HepG2 (cell line): ENCODE measurements around the gene BCL11B. TPM values are rescaled to one million over a fixed set of nuclear protein-coding genes. Genes with fewer than 3 reads are reported as not detected.
A peak's percentile ranks its signal among the peaks of the same experiment; 100 is the strongest.

Experiments
- CENPX ChIP-seq: sonication (generic); formaldehyde crosslinking; IDR thresholded peaks from 2 replicates; pipeline ENCODE4 v1.9.0; 2021; ENCODE audit warnings: mild to moderate bottlenecking, missing genetic modification reagents, moderate library complexity
- DBP ChIP-seq: sonication (generic); formaldehyde crosslinking; IDR thresholded peaks from 2 replicates; pipeline ENCODE4 v1.4.0; 2020; ENCODE audit warnings: missing genetic modification reagents; ENCODE audit errors: not compliant biosample characterization
- DMAP1 ChIP-seq: IDR thresholded peaks from 2 replicates; pipeline ENCODE4 v1.6.1; 2016
- EEA1 ChIP-seq: sonication (generic); formaldehyde crosslinking; IDR thresholded peaks from 2 replicates; pipeline ENCODE4 v1.5.1; 2020; ENCODE audit warnings: mild to moderate bottlenecking, missing genetic modification reagents, borderline replicate concordance
- GFI1 ChIP-seq: sonication (generic); formaldehyde crosslinking; IDR thresholded peaks from 2 replicates; pipeline ENCODE4 v1.5.0; 2020; ENCODE audit warnings: missing genetic modification reagents, mild to moderate bottlenecking, borderline replicate concordance
- GPBP1L1 ChIP-seq: sonication (generic); formaldehyde crosslinking; IDR thresholded peaks from 2 replicates; pipeline ENCODE4 v1.5.0; 2020; ENCODE audit warnings: mild to moderate bottlenecking, missing genetic modification reagents
- HES4 ChIP-seq: sonication (generic); formaldehyde crosslinking; IDR thresholded peaks from 2 replicates; pipeline ENCODE4 v1.9.0; 2021; ENCODE audit warnings: mild to moderate bottlenecking, missing genetic modification reagents, borderline replicate concordance
- HNRNPK ChIP-seq: fragments of 200-400 bp; formaldehyde crosslinking; IDR thresholded peaks from 2 replicates; pipeline ENCODE4 v1.6.1; 2018; ENCODE audit warnings: low read length, low read depth, moderate library complexity, mild to moderate bottlenecking; ENCODE audit not compliant: poor library complexity, severe bottlenecking
- HOXA3 ChIP-seq: sonication (generic); formaldehyde crosslinking; IDR thresholded peaks from 2 replicates; pipeline ENCODE4 v1.5.0; 2020; ENCODE audit warnings: missing genetic modification reagents
- KLF13 ChIP-seq: sonication (generic); formaldehyde crosslinking; IDR thresholded peaks from 2 replicates; pipeline ENCODE4 v1.4.0; 2020; ENCODE audit warnings: mild to moderate bottlenecking, missing genetic modification reagents
- LCORL ChIP-seq, 2 experiments: fragments of 450-650 bp in 1 of 2; sonication (generic) in 1 of 2; formaldehyde crosslinking in 1 of 2; IDR thresholded peaks; 2 replicates each; pipeline versions ENCODE4 v1.5.0 to v1.6.1; 2017 to 2020; ENCODE audit warnings: antibody characterized with exemption in 1 of 2, missing genetic modification reagents in 1 of 2
- MLLT10 ChIP-seq: sonication (generic); formaldehyde crosslinking; IDR thresholded peaks from 2 replicates; pipeline ENCODE4 v1.4.0; 2020; ENCODE audit warnings: missing genetic modification reagents
- NR2F2 ChIP-seq: IDR thresholded peaks from 2 replicates; pipeline ENCODE4 v1.6.1; 2012; ENCODE audit warnings: low read depth, inconsistent platforms, borderline replicate concordance
- POLR2A ChIP-seq, 2 experiments: IDR thresholded peaks; 2 replicates each; pipeline ENCODE4 v1.6.1; 2011; ENCODE audit warnings: low read depth in 2 of 2, low read length in 2 of 2, mild to moderate bottlenecking in 1 of 2, moderate library complexity in 1 of 2; ENCODE audit not compliant: insufficient read depth in 1 of 2
- SAFB2 ChIP-seq: sonication (generic); formaldehyde crosslinking; IDR thresholded peaks from 2 replicates; pipeline ENCODE4 v1.5.1; 2020; ENCODE audit warnings: missing genetic modification reagents, low read depth, mild to moderate bottlenecking, borderline replicate concordance
- SETDB1 ChIP-seq: sonication (generic); formaldehyde crosslinking; IDR thresholded peaks from 2 replicates; pipeline ENCODE4 v1.5.1; 2020; ENCODE audit warnings: missing genetic modification reagents, mild to moderate bottlenecking, borderline replicate concordance
- SOX13 ChIP-seq, 3 experiments: fragments of 450-650 bp in 1 of 3; sonication (generic) in 1 of 3; formaldehyde crosslinking in 1 of 3; IDR thresholded peaks in 2 of 3; conservative IDR thresholded peaks in 1 of 3; 2 replicates each; pipeline versions ENCODE4 v1.5.0 to v1.6.1; 2016 to 2020; ENCODE audit warnings: antibody characterized with exemption in 1 of 3, mild to moderate bottlenecking in 1 of 3, missing compliant biosample characterization in 1 of 3, missing genetic modification reagents in 1 of 3, moderate library complexity in 1 of 3
- TBL1XR1 ChIP-seq: fragments of 150-350 bp; IDR thresholded peaks from 2 replicates; pipeline ENCODE4 v1.6.1; 2014; ENCODE audit warnings: borderline replicate concordance, low read length; ENCODE audit not compliant: partially characterized antibody
- ZBTB42 ChIP-seq: sonication (generic); formaldehyde crosslinking; IDR thresholded peaks from 2 replicates; pipeline ENCODE4 v1.5.0; 2020; ENCODE audit warnings: mild to moderate bottlenecking, missing genetic modification reagents
- ZNF256 ChIP-seq: sonication (generic); formaldehyde crosslinking; conservative IDR thresholded peaks from 2 replicates; pipeline ENCODE4 v1.4.0; 2020; ENCODE audit warnings: missing genetic modification reagents
- ZNF678 ChIP-seq: sonication (generic); formaldehyde crosslinking; IDR thresholded peaks from 2 replicates; pipeline ENCODE4 v1.4.0; 2020; ENCODE audit warnings: mild to moderate bottlenecking, missing genetic modification reagents
- ZNF768 ChIP-seq: sonication (generic); formaldehyde crosslinking; IDR thresholded peaks from 2 replicates; pipeline ENCODE4 v1.4.0; 2020; ENCODE audit warnings: missing genetic modification reagents
- polyA plus RNA-seq, 8 experiments: library from polyadenylated mRNA; depleted of rRNA in 3 of 8; stranded (reverse) in 7 of 8; unstranded in 1 of 8; fragments of >200 nt; fragmentation: Illumina TruSeq in 4 of 8; extraction: Trizol in 4 of 8; gene quantifications; 2 replicates each; pipeline versions ENCODE4 v1.2.1 to v1.2.3, GENCODE V29; 2011 to 2016; ENCODE audit warnings: low read depth in 4 of 8, missing spikeins in 1 of 8, mixed read lengths in 1 of 8; ENCODE audit not compliant: insufficient read depth in 1 of 8
- total RNA-seq, 5 experiments: library from RNA; depleted of rRNA; stranded (reverse); fragments of >200 nt; fragmentation: Illumina TruSeq; extraction: Trizol; gene quantifications; 2 replicates each; pipeline ENCODE4 v1.2.3, GENCODE V29; 2016; ENCODE audit warnings: low read depth in 1 of 5
- TF ChIP-seq, protein P1 (sequence below): IDR thresholded peaks from 2 replicates; pipeline ENCODE4 v1.6.1; 2018; ENCODE audit warnings: missing genetic modification reagents
- TF ChIP-seq, protein P2 (sequence below): sonication (generic); formaldehyde crosslinking; IDR thresholded peaks from 2 replicates; pipeline ENCODE4 v1.4.0; 2020; ENCODE audit warnings: mild to moderate bottlenecking, missing genetic modification reagents

Gene BCL11B
- total and polyA plus RNA-seq, 2 of the 13 experiments (the other 11 are each of a cell fraction or from before 2014, with no cell fraction given): not detected

DNA sequence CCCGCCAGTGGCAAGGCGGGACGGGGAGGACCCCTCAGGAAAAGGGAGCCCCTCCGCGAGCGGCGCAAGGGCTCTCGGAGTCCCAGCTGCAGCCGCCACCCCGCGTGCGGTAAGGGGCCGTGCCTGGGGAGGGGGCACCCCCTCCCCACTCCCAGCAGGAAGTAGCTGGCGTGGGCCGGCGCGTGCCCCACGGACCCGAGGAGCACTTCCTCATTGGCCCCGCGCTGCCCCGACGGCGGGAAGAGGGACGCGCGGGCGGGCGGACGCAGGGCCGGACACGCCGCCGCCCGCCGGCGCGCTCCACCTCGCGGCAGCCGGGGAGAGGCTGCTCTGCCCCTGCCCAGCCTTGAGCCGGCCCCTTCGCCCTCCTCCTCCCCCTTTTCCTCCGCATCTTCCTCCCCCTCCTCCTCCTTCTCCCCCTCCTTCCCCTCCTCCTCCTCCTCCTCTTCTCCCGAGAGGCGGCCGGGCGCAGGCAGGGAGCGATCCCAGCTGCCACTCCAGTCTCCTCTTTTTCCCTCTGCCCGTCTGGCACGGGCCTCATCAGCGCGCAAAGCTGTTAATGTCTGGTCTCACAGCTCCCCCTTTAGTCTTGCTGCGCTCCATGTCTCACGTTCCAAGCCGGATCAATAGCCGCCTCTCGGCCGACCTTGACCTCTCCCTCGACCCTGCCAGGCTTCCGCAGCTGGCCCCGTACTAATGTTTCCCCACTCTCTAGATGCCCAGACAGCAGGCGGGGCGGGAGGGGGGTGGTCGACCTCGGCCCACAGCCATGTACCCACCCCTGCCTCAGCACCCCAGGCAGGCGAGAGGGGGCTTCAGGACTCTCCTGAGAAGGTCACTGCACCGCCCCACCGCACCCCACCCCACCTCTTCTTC lies 2.6 kb upstream of the BCL11B start (continued):
- TF ChIP-seq, protein P1, sequence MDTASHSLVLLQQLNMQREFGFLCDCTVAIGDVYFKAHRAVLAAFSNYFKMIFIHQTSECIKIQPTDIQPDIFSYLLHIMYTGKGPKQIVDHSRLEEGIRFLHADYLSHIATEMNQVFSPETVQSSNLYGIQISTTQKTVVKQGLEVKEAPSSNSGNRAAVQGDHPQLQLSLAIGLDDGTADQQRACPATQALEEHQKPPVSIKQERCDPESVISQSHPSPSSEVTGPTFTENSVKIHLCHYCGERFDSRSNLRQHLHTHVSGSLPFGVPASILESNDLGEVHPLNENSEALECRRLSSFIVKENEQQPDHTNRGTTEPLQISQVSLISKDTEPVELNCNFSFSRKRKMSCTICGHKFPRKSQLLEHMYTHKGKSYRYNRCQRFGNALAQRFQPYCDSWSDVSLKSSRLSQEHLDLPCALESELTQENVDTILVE: no peak
- TF ChIP-seq TBL1XR1 (no peak), SAFB2 (CRISPR knock-in tag) (no peak), GPBP1L1 (no peak), DBP (no peak), GFI1 (CRISPR knock-in tag) (peak; percentile 50; the same call in 1 of the 2 replicates), SOX13 (IDR thresholded peaks at IDR 0.05) (no peak), SOX13 (CRISPR knock-in tag; conservative IDR thresholded peaks at IDR 0.05 in 1 of 2, IDR thresholded peaks at IDR 0.05 in 1 of 2) (peak in 1 of 2 experiments; percentile 62; a peak in 2 of 4 replicates), ZBTB42 (no peak), ZNF256 (CRISPR knock-in tag) (no peak), SETDB1 (CRISPR knock-in tag) (no peak), ZNF678 (no peak), DMAP1 (no peak), ZNF768 (CRISPR knock-in tag) (peak; percentile 81; the same call in 1 of the 2 replicates), MLLT10 (CRISPR knock-in tag) (no peak), POLR2A (IDR thresholded peaks at IDR 0.05; ENCODE audit: insufficient read depth in 1 of 2, low read depth in 2 of 2, low read length in 2 of 2) (no peak), HOXA3 (peak; percentile 28; the same call in 1 of the 2 replicates), LCORL (IDR thresholded peaks at IDR 0.05) (no peak), LCORL (CRISPR knock-in tag; IDR thresholded peaks at IDR 0.05) (no peak), KLF13 (no peak), EEA1 (CRISPR knock-in tag) (no peak), HNRNPK (peak; percentile 97), NR2F2 (peak; percentile 77), CENPX (no peak), HES4 (CRISPR knock-in tag) (no peak)
- TF ChIP-seq, protein P2, sequence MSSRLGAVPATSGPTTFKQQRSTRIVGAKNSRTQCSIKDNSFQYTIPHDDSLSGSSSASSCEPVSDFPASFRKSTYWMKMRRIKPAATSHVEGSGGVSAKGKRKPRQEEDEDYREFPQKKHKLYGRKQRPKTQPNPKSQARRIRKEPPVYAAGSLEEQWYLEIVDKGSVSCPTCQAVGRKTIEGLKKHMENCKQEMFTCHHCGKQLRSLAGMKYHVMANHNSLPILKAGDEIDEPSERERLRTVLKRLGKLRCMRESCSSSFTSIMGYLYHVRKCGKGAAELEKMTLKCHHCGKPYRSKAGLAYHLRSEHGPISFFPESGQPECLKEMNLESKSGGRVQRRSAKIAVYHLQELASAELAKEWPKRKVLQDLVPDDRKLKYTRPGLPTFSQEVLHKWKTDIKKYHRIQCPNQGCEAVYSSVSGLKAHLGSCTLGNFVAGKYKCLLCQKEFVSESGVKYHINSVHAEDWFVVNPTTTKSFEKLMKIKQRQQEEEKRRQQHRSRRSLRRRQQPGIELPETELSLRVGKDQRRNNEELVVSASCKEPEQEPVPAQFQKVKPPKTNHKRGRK: 0 out of 2 replicates have a peak, but pooled peaks have one; percentile 30
